LHCN-M2 (cell line): Measurements from ENCODE around the gene SPDYE16. TPM values are rescaled to one million over a fixed set of nuclear protein-coding genes. Genes with fewer than 3 reads are reported as not detected.
"Not testable (repeated sequence)": the region's sequence is repeated elsewhere in the genome, so short reads cannot be mapped to it uniquely, and the experiment has no call there.

ENCODE experiments used
- DNase-seq: peaks from one replicate; pipeline ENCODE4 v3.0.0-alpha.2; 2012; ENCODE audit warnings: low read depth
- total RNA-seq: library from RNA; depleted of rRNA; stranded (reverse); fragments of >200 nt; gene quantifications from 2 replicates; pipeline ENCODE4 v1.2.3, GENCODE V29; 2014

The SPDYE16 gene
- total RNA-seq, 1 experiment from 2014 or later, result not detected

GRCh38 chr7:76505168-76506080, 37.7 kb downstream of the SPDYE16 start:
- no peak for DNase-seq

GRCh38 chr7:76504351-76505167, 38.5 kb downstream of the SPDYE16 start:
- not testable (repeated sequence) for DNase-seq

DNA sequence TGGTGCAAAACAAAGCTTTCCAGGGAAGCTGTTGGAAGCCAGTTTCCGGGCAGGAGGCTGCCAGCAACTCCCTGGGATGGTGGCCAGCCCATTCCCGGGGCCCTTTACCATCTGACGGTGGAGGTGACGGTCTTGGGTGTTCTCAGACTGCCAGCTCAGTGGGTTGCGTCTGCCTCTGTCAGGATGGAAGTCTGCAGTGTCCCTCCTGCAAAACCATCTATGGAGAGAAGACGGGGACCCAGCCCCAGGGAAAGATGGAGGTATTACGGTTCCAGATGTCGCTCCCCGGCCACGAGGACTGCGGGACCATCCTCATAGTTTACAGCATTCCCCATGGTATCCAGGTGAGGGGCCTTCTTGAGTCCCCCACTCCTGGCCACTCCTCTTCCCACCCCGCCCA, 39.9 kb downstream of the SPDYE16 start:
- not testable (repeated sequence) for DNase-seq

DNA sequence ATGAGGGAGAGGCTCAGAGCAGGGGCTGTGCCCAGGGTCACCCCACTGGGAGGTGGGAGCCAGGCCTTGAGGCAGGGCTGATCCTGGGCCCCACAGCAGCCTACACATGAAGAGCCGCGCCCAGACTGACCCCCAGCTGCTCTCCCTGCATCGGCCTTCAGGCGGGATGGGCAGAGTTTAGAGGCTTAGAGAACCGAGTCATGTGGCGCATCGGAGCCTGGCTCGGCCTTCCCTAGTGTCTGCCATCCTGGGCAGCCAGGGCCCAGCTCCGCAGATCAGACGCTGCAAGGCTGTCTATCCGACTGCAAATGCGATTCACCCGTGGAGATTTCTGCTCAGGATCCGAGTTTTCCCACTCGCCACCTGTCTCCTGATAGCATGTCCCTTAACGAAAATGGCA, 40.3 kb downstream of the SPDYE16 start:
- not testable (repeated sequence) for DNase-seq

DNA sequence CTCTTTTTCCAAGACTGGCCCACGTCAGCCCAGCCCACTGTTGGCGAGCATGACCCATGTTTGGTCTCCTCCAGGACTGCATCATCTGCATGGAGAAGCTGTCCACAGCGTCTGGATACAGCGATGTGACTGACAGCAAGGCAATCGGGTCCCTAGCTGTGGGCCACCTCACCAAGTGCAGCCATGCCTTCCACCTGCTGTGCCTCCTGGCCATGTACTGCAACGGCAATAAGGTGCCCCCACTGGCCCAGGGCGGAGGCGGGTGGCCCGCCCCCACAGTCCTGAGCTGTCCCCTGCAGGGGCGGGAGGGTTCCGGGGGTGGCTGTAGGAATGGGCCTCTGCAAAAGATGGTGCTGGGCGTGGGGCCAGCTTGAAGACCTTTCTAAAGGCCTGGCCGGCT, 40.9 kb downstream of the SPDYE16 start:
- DNase-seq, result not testable (repeated sequence)

GRCh38 chr7:76499924-76500241, 43.2 kb downstream of the SPDYE16 start:
- DNase-seq, result not testable (repeated sequence)

DNA sequence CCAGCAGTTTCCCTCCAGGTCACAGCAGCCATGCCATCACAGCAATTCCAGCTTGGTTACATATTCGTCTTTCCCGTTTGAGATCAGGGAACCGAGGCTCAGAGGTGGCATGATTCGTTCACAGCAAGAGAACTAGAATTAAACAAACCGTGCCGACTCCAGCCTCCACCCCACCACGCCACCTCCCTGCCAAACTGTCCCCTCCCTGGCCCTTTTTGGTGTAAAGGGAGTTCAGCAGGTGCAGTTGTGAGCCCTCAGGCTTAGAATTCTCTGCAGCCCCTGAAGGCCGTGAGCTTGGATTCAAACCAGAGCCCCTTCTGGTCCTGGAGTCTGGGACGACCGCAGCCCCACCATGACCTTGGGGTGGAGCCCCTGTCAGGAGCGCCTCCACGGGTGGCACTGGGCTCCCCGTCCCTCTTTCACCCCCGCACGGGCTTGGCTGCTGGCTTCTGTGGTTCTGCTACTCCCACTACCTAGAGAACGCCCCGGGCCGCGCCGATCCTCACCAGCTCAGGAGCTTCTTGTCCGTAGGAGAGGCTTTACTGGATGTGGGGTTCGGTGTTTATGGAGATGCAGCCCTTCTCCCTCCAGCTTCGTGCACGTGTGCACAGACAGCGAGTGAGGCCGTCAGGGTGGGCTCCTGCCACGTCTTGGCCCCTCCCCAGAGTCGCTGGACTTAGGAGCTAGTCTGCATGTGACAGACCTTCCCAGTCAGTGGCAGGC, 43.7 kb downstream of the SPDYE16 start:
- DNase-seq, result not testable (repeated sequence)

DNA sequence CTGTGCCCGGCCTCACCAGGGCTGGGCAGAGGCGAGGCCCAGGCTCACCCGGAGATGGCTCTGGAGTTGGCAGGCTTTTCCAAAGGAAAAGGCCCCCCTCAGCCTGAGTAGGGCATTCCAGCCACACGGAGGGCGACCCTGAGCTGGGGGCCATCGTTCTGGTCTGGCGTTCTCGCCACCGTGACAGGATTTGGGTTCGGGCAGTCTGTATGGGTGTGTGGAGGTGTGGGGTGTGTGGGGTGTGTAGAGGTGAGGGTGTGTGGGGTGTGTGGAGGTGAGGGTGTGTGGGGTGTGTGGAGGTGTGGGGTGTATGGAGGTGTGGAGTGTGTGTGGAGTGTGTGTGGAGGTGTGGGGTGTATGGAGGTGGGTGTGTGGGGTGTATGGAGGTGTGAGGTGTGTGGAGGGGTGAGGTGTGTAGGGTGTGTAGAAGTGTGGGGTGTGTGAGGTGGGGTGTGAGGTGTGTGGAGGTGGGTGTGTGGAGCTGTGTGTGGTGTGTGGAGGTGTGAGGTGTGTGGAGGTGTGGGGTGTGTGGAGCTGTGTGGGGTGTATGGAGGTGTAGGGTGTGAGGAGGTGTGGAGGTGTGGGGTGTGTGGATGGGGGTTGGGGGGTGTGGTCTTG, 44.4 kb downstream of the SPDYE16 start:
- not testable (repeated sequence) for DNase-seq

GRCh38 chr7:76497918-76498582, 45.0 kb downstream of the SPDYE16 start:
- not testable (repeated sequence) for DNase-seq

- not testable (repeated sequence) for DNase-seq
These were observed 47.4 kb downstream of the SPDYE16 start for GRCh38 chr7:76495717-76496116.

DNA sequence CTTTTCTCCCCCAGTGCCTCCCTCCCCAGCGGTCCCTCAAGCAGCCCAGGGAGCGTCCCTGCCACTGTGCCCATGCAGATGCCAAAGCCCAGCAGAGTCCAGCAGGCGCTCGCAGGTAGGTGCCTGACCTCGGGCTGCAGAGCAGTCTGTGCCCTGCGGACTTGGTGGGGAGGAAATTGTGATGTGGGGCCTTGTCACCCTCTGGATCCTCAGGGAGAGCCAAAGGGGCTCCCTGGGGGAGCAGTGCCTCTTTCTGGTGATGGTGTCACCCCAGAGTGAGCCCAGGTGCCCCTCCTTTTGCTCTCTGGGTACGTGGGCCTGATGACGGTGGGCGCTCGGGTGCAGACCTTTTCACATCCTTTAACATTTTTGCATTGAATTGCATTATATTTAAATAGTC, 51.0 kb downstream of the SPDYE16 start:
- DNase-seq, result not testable (repeated sequence)

DNA sequence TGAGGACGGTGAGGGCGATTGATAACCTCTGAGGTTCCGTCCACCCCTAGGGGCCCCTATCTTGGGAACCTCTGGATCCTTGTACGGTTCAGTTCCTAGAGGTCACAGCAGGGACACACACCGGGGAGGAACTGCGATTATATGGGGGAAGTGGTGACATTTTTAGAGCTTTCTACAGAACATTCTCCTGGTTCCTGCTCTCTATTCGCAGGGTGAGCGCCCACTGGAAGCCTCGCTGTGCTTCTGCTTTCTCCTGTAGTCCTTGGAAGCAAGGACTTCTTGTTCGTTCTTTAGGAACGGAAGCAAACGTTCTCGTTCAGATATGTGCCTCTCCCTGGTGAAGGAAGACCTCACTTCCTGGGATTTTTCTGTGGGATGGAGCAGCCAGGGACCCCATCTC, 55.1 kb downstream of the SPDYE16 start:
- not testable (repeated sequence) for DNase-seq

DNA sequence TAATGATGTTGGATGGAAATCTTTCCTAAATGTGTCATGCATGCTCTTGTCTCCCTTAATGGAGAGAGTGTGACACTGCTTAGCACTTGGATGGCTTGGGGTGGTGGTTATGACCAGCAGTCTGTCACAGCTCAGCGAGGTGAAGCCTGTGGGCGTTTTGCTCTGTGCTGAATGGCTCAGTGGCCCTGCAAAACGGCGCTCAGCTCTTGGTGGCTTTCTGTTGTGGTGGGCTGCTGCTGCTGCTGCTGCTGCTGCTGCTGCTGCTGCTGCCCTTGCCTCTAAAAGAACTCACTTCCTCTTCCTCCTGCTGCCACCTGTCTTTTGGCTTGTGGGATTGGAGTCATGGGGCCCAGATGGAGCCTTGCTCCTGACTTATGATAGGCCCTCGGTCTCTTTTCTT, 56.5 kb downstream of the SPDYE16 start:
- not testable (repeated sequence) for DNase-seq

GRCh38 chr7:76485822-76486610, 57.1 kb downstream of the SPDYE16 start:
- DNase-seq, result not testable (repeated sequence)

DNA sequence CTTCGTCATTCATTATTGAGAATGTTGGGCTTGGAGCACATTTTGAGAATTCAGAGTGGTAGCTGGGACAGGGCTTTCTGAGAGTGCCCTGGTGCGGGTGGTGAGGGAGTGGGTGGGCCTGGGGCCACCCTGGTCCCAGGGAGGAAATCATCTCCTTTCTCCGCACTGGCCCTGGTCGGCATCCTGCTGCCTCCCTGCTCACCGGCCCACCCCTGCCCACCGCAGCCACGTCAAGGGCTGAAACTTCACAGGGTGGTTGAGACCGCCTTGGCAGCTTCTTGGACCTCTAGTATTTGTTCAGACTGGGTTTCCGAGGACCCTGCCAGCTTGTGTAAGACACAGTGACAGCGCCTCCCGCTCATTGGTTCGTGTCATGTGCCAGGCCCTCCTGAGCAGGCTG, 58.6 kb downstream of the SPDYE16 start:
- not testable (repeated sequence) for DNase-seq

DNA sequence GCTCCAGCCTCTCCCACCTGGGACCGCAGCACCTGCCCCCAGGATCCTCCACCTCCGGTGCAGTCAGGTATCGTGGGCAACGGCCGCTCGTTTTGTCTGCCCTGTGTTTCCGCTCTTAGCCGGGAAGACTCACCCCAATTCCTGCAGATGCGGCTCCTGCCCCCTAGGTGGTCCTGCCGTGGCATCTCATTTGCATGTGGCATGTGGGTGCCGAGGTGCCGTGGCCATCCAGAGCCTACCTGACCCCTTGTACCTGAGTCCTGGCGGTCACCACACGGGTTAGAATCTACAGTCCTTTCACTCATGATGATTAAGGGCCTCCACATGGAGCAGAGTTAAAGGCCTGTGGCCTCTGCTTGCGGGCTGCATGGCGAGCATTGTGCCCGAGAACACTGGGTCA, 60.0 kb downstream of the SPDYE16 start:
- not testable (repeated sequence) for DNase-seq

- not testable (repeated sequence) for DNase-seq
These were observed 60.4 kb downstream of the SPDYE16 start for GRCh38 chr7:76482660-76483059.
